Heart left ventricle (tissue), 16 donors: Measurements from ENCODE around the gene NOTCH2. TPM values are rescaled to one million over a fixed set of nuclear protein-coding genes. Genes with fewer than 3 reads are reported as not detected.
"Not testable (repeated sequence)": the region's sequence is repeated elsewhere in the genome, so short reads cannot be mapped to it uniquely, and the experiment has no call there.

Source experiments
- ATAC-seq, 4 donors: fragments of 200-7000 bp; cut with Tn5 transposase; one replicate each; pipeline ENCODE4 v1.9.1; 2020 to 2022; ENCODE audit warnings: moderate library complexity in 4 of 4, mild to moderate bottlenecking in 3 of 4, moderate number of reproducible peaks in 1 of 4
- DNase-seq, 5 donors: peaks; one replicate each; pipeline ENCODE4 v3.0.0-alpha.2; 2020
- H3K27ac ChIP-seq, 12 donors: fragments of 200-600 bp; sonication (generic) in 4 of 12; one replicate each; pipeline versions ENCODE4 v1.5.0 to v1.8.0; 2016 to 2022; ENCODE audit warnings: mild to moderate bottlenecking in 2 of 12
- H3K27me3 ChIP-seq, 9 donors: fragments of 200-600 bp; sonication (generic) in 2 of 9; one replicate each; pipeline versions ENCODE4 v1.5.1 to v1.8.0; 2016 to 2022; ENCODE audit warnings: mild to moderate bottlenecking in 3 of 9
- H3K36me3 ChIP-seq, 9 donors: fragments of 200-600 bp; sonication (generic) in 2 of 9; one replicate each; pipeline versions ENCODE4 v1.5.0 to v1.8.0; 2018 to 2022; ENCODE audit warnings: mild to moderate bottlenecking in 2 of 9
- H3K4me1 ChIP-seq, 12 donors: fragments of 200-600 bp; sonication (generic) in 4 of 12; one replicate each; pipeline versions ENCODE4 v1.5.0 to v1.8.0; 2016 to 2022; ENCODE audit warnings: mild to moderate bottlenecking in 3 of 12
- H3K4me3 ChIP-seq, 12 donors: fragments of 200-600 bp; sonication (generic) in 4 of 12; one replicate each; pipeline versions ENCODE4 v1.5.0 to v1.8.0; 2017 to 2022; ENCODE audit warnings: mild to moderate bottlenecking in 9 of 12, moderate library complexity in 4 of 12
- H3K9me3 ChIP-seq, 12 donors: fragments of 200-600 bp; sonication (generic) in 4 of 12; one replicate each; pipeline versions ENCODE4 v1.5.0 to v1.8.0; 2016 to 2022; ENCODE audit warnings: mild to moderate bottlenecking in 1 of 12
- WGBS, 4 donors: extraction: QIAGEN DNeasy Blood & Tissue Kit in 2 of 4; methylation state at CpG; one replicate each; pipeline versions ENCODE4 v1.1.5 to v1.1.7; 2013 to 2018; 5-methylcytosine and 5-hydroxymethylcytosine counted together
- intact Hi-C, 10 donors: fragments of 100-400 bp; cut with DNase I; formaldehyde crosslinking; loops; one replicate each; pipeline versions ENCODE4 v1.11.1 to v1.14.2; 2022
- polyA plus RNA-seq, 2 donors: library from polyadenylated mRNA; stranded (reverse); fragments of 200-250 nt; gene quantifications; one replicate each; pipeline ENCODE4 v1.2.3, GENCODE V29; 2013
- total RNA-seq, 9 donors: library from RNA; depleted of rRNA in 2 of 9; stranded (reverse); fragments of >200 nt in 2 of 9; fragmentation: NEBNext Ultra II Directional in 3 of 9; extraction: Animal tissue kit (Norgen Biotek cat#: 25700) in 3 of 9; gene quantifications; one replicate each; pipeline versions ENCODE4 v1.1.0 to v1.2.4, GENCODE V29; 2016 to 2023
- donor health status: ischemic (EF 13 %, LVEDD 7.1; RV severe dilation, severe dysfunction).
- donor health status: healthy with polysubstance abuse.
- donor health status: DM: no; HTN: yes; CAD: no.
- donor health status: DM: no; HTN: no; CAD: no.
- donor health status: ischemic (EF 25% LVEDD 6.9; RV normal size, moderate dysfunction).
- donor health status: ischemic (EF 25% LVEDD 5.7; RV mildly dilated, moderate dysfunction).
- donor health status: healthy.
- donor health status: DM: yes; HTN: yes; CAD: no.
- donor health status: ischemic (EF 35%, LVEDD 5.7; RV mildly dilated, moderate dysfunction).
- donor health status: nonischemic (EF 11% LVEDD 7.7; RV severe dilation, severe dysfunction).
- donor health status: DM: yes; HTN: yes; CAD: no.
- donor health status: PGD.
- donor health status: ischemic (EF 29% LVEDD 5.4; RV normal size, mild dysfunction).
- donor health status: nonischemic (EF 23%, LVEDD 6.1; RV moderate dilation, normal function).

Gene NOTCH2
- total and polyA plus RNA-seq, 11 donors: 4.6 to 68.7 (median 26.0) TPM

- WGBS, 4 donors: no CpG with 5 or more reads among the region's 3 CpGs
- H3K36me3 ChIP-seq, H3K4me3 ChIP-seq, H3K27me3 ChIP-seq, DNase-seq, intact Hi-C loops, H3K9me3 ChIP-seq, H3K27ac ChIP-seq, H3K4me1 ChIP-seq: not testable (repeated sequence)
- ATAC-seq: peak in 1 of 4 donors; percentile 48
These were observed 34.3 kb upstream of the NOTCH2 start for GRCh38 chr1:120103768-120104167.

- intact Hi-C loops, H3K4me3 ChIP-seq, H3K36me3 ChIP-seq, H3K9me3 ChIP-seq, H3K27ac ChIP-seq, H3K27me3 ChIP-seq, ATAC-seq, H3K4me1 ChIP-seq, DNase-seq: not testable (repeated sequence)
- 79 to 90% (median 85%) methylated on average over 1 of the region's 1 CpG for WGBS, 4 donors
These were observed 32.1 kb upstream of the NOTCH2 start for GRCh38 chr1:120101593-120101992.

- H3K27ac ChIP-seq, H3K36me3 ChIP-seq, ATAC-seq, H3K27me3 ChIP-seq, intact Hi-C loops, DNase-seq, H3K9me3 ChIP-seq, H3K4me1 ChIP-seq, H3K4me3 ChIP-seq: not testable (repeated sequence)
- WGBS, 4 donors: 38 to 40% methylated on average over 1 of the region's 1 CpG; no CpG with 5 or more reads in 2 of the 4 donors
These were observed 31.1 kb upstream of the NOTCH2 start for GRCh38 chr1:120100590-120100989.

GRCh38 chr1:120098986-120099759, 29.7 kb upstream of the NOTCH2 start:
- H3K27ac ChIP-seq, intact Hi-C loops, H3K9me3 ChIP-seq, H3K27me3 ChIP-seq, DNase-seq, H3K36me3 ChIP-seq, H3K4me1 ChIP-seq, H3K4me3 ChIP-seq, ATAC-seq: not testable (repeated sequence)
- 82 to 100% (median 91%) methylated on average over 1 of the region's 6 CpGs for WGBS, 4 donors

GRCh38 chr1:120096981-120097545, 27.6 kb upstream of the NOTCH2 start:
- DNase-seq, ATAC-seq, H3K9me3 ChIP-seq, H3K27ac ChIP-seq, intact Hi-C loops, H3K36me3 ChIP-seq, H3K4me3 ChIP-seq, H3K27me3 ChIP-seq, H3K4me1 ChIP-seq: not testable (repeated sequence)
- 82 to 87% (median 83%) methylated on average over 1 of the region's 1 CpG; no CpG with 5 or more reads in 1 of the 4 donors for WGBS, 4 donors

GRCh38 chr1:120093548-120094181, 24.2 kb upstream of the NOTCH2 start:
- H3K4me3 ChIP-seq, H3K27me3 ChIP-seq, H3K36me3 ChIP-seq, H3K9me3 ChIP-seq, H3K27ac ChIP-seq, H3K4me1 ChIP-seq, DNase-seq, intact Hi-C loops, ATAC-seq: not testable (repeated sequence)
- WGBS, 4 donors: 82 to 92% (median 85%) methylated on average over 1 to 2 of the region's 4 CpGs

GRCh38 chr1:120092232-120093218, 23.1 kb upstream of the NOTCH2 start:
- H3K27me3 ChIP-seq, H3K4me1 ChIP-seq, H3K27ac ChIP-seq, H3K9me3 ChIP-seq, ATAC-seq, intact Hi-C loops, DNase-seq, H3K4me3 ChIP-seq, H3K36me3 ChIP-seq: not testable (repeated sequence)
- WGBS, 4 donors: 63 to 81% (median 68%) methylated on average over 4 of the region's 4 CpGs

- H3K9me3 ChIP-seq, H3K36me3 ChIP-seq: not testable (repeated sequence)
- ATAC-seq: peak in 1 of 4 donors; percentile 72
These were observed 21.4 kb upstream of the NOTCH2 start for GRCh38 chr1:120090830-120091229.

GRCh38 chr1:120087959-120088358, 18.5 kb upstream of the NOTCH2 start:
- H3K27me3 ChIP-seq, H3K4me3 ChIP-seq, H3K4me1 ChIP-seq, intact Hi-C loops, H3K9me3 ChIP-seq, H3K27ac ChIP-seq, H3K36me3 ChIP-seq, ATAC-seq, DNase-seq: not testable (repeated sequence)
- 78 to 86% (median 85%) methylated on average over 3 of the region's 4 CpGs for WGBS, 4 donors

More at GRCh38 chr1:120090830-120091229, 21.4 kb upstream of the NOTCH2 start:
- H3K4me3 ChIP-seq, H3K27me3 ChIP-seq, intact Hi-C loops, DNase-seq, H3K27ac ChIP-seq, H3K4me1 ChIP-seq: not testable (repeated sequence)
- no CpG with 5 or more reads among the region's 1 CpG for WGBS, 4 donors

GRCh38 chr1:120069920-120070214, 405 bp upstream of the NOTCH2 start:
- H3K27ac ChIP-seq, H3K4me1 ChIP-seq, H3K36me3 ChIP-seq, H3K27me3 ChIP-seq, H3K9me3 ChIP-seq, ATAC-seq, intact Hi-C loops, H3K4me3 ChIP-seq, DNase-seq: not testable (repeated sequence)
- no CpG with 5 or more reads among the region's 8 CpGs for WGBS, 4 donors
